Suprapubic skin (tissue), 4 donors: ENCODE results near the gene LRRC4C. TPM values are rescaled to one million over a fixed set of nuclear protein-coding genes. Genes with fewer than 3 reads are reported as not detected.

Experiments used
- DNase-seq, 2 donors: peaks; one replicate each; pipeline ENCODE4 v3.0.0-alpha.2; 2019; ENCODE audit warnings: low spot score in 2 of 2
- H3K27ac ChIP-seq: fragments of 200-600 bp; sonication (generic); one replicate; pipeline ENCODE4 v1.5.1; 2019
- H3K27me3 ChIP-seq: fragments of 200-600 bp; sonication (generic); one replicate; pipeline ENCODE4 v1.5.1; 2019
- H3K36me3 ChIP-seq: fragments of 200-600 bp; sonication (generic); one replicate; pipeline ENCODE4 v1.5.1; 2019
- H3K4me1 ChIP-seq: fragments of 200-600 bp; sonication (generic); one replicate; pipeline ENCODE4 v1.5.1; 2019
- H3K4me3 ChIP-seq: fragments of 200-600 bp; sonication (generic); one replicate; pipeline ENCODE4 v1.5.1; 2019; ENCODE audit warnings: mild to moderate bottlenecking
- H3K9me3 ChIP-seq: fragments of 200-600 bp; sonication (generic); one replicate; pipeline ENCODE4 v1.5.1; 2019
- CTCF ChIP-seq, 2 donors: fragments of 200-600 bp in 1 of 2; fragments of 450-650 bp in 1 of 2; sonication (generic) in 1 of 2; IDR thresholded peaks; one replicate each; pipeline ENCODE4 v1.5.1; 2016 to 2019; ENCODE audit warnings: antibody characterized with exemption in 2 of 2, mild to moderate bottlenecking in 1 of 2, moderate library complexity in 1 of 2
- EP300 ChIP-seq: sonication (generic); formaldehyde crosslinking; IDR thresholded peaks from one replicate; pipeline ENCODE4 v1.6.1; 2017; ENCODE audit warnings: antibody characterized with exemption
- POLR2A ChIP-seq, 2 donors: fragments of 450-650 bp; IDR thresholded peaks; one replicate each; pipeline ENCODE4 v1.6.1; 2017; ENCODE audit warnings: antibody characterized with exemption in 2 of 2, mild to moderate bottlenecking in 2 of 2, moderate library complexity in 2 of 2
- POLR2AphosphoS5 ChIP-seq, 3 donors: sonication (generic); formaldehyde crosslinking; IDR thresholded peaks; one replicate each; pipeline ENCODE4 v1.6.1; 2017; ENCODE audit warnings: antibody characterized with exemption in 3 of 3
- WGBS: methylation state at CpG from one replicate; pipeline ENCODE4 v1.1.5; 2018; 5-methylcytosine and 5-hydroxymethylcytosine counted together
- total RNA-seq, 4 donors: library from RNA; depleted of rRNA; stranded (reverse); fragments of >200 nt; gene quantifications; one replicate each; pipeline ENCODE4 v1.1.0, GENCODE V29; 2016

LRRC4C gene
- total RNA-seq, 4 donors from 2014 or later, result 0.19 to 1.1 (median 0.60) TPM; not detected in 1

GRCh38 chr11:40619654-40620053 lies 839.8 kb downstream of the LRRC4C start:
- H3K4me3 ChIP-seq, result no peak overlapping the region
- DNase-seq, result no peak
- no peak overlapping the region for H3K27ac ChIP-seq
- H3K36me3 ChIP-seq, result no peaks in the 10 kb centered on the region
- no peaks in the 10 kb centered on the region for H3K27me3 ChIP-seq
- peaks cover 3% of the 10 kb centered on the region for H3K9me3 ChIP-seq
- no peaks in the 10 kb centered on the region for H3K4me1 ChIP-seq
- WGBS, result 77% methylated on average over 3 of the region's 3 CpGs
- TF ChIP-seq POLR2A (IDR thresholded peaks at IDR 0.05), result no peak
- no peak for TF ChIP-seq CTCF (IDR thresholded peaks at IDR 0.05)
- no peak for TF ChIP-seq EP300
- no peak for TF ChIP-seq POLR2AphosphoS5 (IDR thresholded peaks at IDR 0.05)

GRCh38 chr11:40606800-40607199 lies 852.7 kb downstream of the LRRC4C start:
- H3K4me1 ChIP-seq, result no peaks in the 10 kb centered on the region
- H3K36me3 ChIP-seq, result no peaks in the 10 kb centered on the region
- no peak for DNase-seq
- H3K9me3 ChIP-seq, result peaks cover 23% of the 10 kb centered on the region
- 88% methylated on average over 3 of the region's 3 CpGs for WGBS
- TF ChIP-seq EP300, result no peak
- no peak for TF ChIP-seq POLR2A (IDR thresholded peaks at IDR 0.05)
- TF ChIP-seq POLR2AphosphoS5 (IDR thresholded peaks at IDR 0.05), result no peak
- no peak for TF ChIP-seq CTCF (IDR thresholded peaks at IDR 0.05)
- H3K4me3 ChIP-seq, result no peak overlapping the region
- H3K27ac ChIP-seq, result no peak overlapping the region
- H3K27me3 ChIP-seq, result no peaks in the 10 kb centered on the region

GRCh38 chr11:40602866-40603552 lies 856.4 kb downstream of the LRRC4C start:
- no peak overlapping the region for H3K4me3 ChIP-seq
- peaks cover 23% of the 10 kb centered on the region for H3K9me3 ChIP-seq
- H3K36me3 ChIP-seq, result no peaks in the 10 kb centered on the region
- no peaks in the 10 kb centered on the region for H3K27me3 ChIP-seq
- no peak for DNase-seq
- 52% methylated on average over 3 of the region's 3 CpGs for WGBS
- no peak overlapping the region for H3K27ac ChIP-seq
- H3K4me1 ChIP-seq, result no peaks in the 10 kb centered on the region
- TF ChIP-seq CTCF (IDR thresholded peaks at IDR 0.05) (no peak), POLR2A (IDR thresholded peaks at IDR 0.05) (no peak), EP300 (no peak), POLR2AphosphoS5 (IDR thresholded peaks at IDR 0.05) (no peak)

GRCh38 chr11:40597546-40598113 lies 861.8 kb downstream of the LRRC4C start:
- WGBS, result 57% methylated on average over 5 of the region's 5 CpGs
- Histone ChIP-seq H3K27ac (no peak overlapping the region), H3K27me3 (no peaks in the 10 kb centered on the region), H3K4me3 (no peak overlapping the region), H3K36me3 (no peaks in the 10 kb centered on the region), H3K4me1 (no peaks in the 10 kb centered on the region), H3K9me3 (no peaks in the 10 kb centered on the region)
- DNase-seq, result no peak
- no peak for TF ChIP-seq POLR2AphosphoS5 (IDR thresholded peaks at IDR 0.05)
- no peak for TF ChIP-seq CTCF (IDR thresholded peaks at IDR 0.05)
- no peak for TF ChIP-seq POLR2A (IDR thresholded peaks at IDR 0.05)
- no peak for TF ChIP-seq EP300

GRCh38 chr11:40573254-40573891 lies 886.1 kb downstream of the LRRC4C start:
- Histone ChIP-seq H3K4me1 (no peaks in the 10 kb centered on the region), H3K27ac (no peak overlapping the region), H3K27me3 (no peaks in the 10 kb centered on the region), H3K36me3 (no peaks in the 10 kb centered on the region), H3K9me3 (no peaks in the 10 kb centered on the region), H3K4me3 (no peak overlapping the region)
- WGBS, result 39% methylated on average over 1 of the region's 1 CpG
- TF ChIP-seq POLR2A (IDR thresholded peaks at IDR 0.05), result no peak
- TF ChIP-seq POLR2AphosphoS5 (IDR thresholded peaks at IDR 0.05), result no peak
- TF ChIP-seq EP300, result no peak
- no peak for TF ChIP-seq CTCF (IDR thresholded peaks at IDR 0.05)
- no peak for DNase-seq
